ENCODE data around the gene CD70.
"Not testable (repeated sequence)": the region's sequence is repeated elsewhere in the genome, so short reads cannot be mapped to it uniquely, and the experiment has no call there.

Gene CD70, protein sequence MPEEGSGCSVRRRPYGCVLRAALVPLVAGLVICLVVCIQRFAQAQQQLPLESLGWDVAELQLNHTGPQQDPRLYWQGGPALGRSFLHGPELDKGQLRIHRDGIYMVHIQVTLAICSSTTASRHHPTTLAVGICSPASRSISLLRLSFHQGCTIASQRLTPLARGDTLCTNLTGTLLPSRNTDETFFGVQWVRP
- long read RNA-seq, donor 1: 0 reads
- long read RNA-seq, donor 2: 0 reads
- long read RNA-seq, donor 3: 0 reads
- long read RNA-seq, donor 4: 0 reads
- long read RNA-seq, donor 5: 0 reads
- long read RNA-seq, donor 6: 0 reads
- long read RNA-seq, donor 7: 0 reads
- long read RNA-seq, donor 8: 0 reads

DNA sequence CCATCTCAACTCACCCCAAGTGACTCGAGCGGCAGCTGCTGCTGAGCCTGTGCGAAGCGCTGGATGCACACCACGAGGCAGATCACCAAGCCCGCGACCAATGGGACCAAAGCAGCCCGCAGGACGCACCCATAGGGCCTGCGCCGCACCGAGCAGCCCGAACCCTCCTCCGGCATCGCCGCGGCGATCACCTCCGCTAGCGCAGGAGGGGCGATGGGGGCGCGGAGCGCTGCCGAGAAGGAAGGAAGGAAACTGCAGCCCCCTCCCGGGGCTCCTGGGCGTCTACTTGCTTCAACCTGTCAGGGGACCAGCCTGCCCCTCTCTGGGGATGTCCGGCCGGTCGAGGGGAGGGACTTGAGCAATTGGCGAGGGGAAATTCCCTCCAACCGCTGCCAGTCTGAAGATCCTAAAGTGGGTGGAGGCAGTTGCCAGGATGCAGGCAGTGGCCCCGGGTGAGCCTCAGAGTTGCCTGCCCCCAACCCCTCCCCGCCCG is at the start of gene CD70:
TSS of gene CD70 (minus strand) at position 324 of the 493 bp plus-strand sequence. CDS start at position 176, 148 bp downstream.
- peak; percentile 26 for DNase-seq

DNA sequence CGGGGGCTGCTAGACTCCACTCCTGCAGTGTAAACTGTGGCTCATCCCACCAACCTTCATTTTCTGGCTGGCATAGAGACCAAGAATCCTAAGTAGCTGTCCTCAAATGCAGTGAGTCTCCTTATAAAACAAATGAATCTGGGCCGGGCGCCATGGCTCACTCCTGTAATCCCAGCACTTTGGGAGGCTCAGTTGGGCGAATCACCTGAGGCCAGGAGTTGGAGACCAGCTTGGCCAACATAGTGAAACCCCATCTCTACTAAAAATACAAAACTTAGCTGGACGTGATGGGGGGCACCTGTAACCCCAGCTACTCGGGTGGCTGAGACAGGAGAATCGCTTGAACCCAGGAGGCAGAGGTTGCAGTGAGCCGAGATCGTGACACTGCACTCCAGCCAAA is 49.4 kb upstream of the CD70 start:
- not testable (repeated sequence) for DNase-seq

DNA sequence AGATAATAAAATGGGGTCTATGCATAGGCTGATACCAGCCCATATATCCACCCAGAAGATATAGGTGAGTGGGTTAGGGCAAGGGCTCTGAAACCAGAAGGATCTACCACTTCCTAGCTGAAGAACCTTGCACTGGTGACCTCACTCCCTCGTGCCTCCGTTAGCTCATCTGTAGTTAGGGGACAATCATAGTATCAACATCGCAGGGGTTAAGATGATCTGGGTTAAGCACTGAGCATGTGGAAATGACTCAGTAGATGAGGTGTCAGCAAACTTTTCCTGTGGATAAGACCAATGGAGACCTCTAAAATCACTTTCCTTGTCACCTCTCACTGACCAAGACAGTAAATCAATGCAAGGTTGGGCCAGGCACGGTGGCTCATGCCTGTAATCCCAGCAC is 48.5 kb upstream of the CD70 start:
- no peak for DNase-seq

DNA sequence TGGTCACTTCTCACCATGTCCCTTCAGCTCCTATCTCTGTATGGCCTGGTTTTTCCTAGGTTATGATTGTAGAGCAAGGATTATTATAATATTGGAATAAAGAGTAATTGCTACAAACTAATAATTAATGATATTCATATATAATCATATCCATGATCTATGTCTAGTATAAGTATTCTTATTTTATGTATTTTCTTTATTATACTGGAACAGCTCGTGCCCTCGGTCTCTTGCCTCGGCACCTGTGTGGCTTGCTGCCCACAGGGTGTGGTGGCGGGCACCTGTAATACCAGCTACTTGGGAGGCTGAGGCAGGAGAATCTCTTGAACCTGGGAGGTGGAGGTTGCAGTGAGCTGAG is 42.5 kb upstream of the CD70 start:
- DNase-seq: not testable (repeated sequence)

DNA sequence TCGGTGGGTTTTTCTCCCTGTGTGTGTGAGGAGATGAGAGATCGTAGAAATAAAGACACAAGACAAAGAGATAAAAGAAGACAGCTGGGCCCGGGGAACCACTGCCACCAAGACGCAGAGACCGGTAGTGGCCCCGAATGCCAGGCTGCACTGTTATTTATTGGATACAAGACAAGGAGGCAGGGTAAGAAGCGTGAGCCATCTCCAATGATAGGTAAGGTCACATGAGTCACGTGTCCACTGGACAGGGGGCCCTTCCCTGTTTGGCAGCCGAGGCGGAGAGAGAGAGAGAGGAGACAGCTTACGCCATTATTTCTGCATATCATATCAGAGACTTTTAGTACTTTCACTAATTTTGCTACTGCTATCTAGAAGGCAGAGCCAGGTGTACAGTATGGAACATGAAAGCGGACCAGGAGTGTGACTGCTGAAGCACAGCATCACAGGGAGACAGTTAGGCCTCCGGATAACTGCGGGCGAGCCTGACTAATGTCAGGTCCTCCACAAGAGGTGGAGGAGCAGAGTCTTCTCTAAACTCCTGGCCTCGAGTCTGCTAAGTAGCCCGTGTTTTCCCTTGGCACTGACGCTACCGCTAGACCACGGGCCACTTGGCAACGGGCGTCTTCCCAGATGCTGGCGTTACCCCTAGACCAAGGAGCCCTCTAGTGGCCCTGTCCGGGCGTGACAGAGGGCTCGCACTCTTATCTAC is 42.0 kb upstream of the CD70 start:
- peak; percentile 40 for DNase-seq

DNA sequence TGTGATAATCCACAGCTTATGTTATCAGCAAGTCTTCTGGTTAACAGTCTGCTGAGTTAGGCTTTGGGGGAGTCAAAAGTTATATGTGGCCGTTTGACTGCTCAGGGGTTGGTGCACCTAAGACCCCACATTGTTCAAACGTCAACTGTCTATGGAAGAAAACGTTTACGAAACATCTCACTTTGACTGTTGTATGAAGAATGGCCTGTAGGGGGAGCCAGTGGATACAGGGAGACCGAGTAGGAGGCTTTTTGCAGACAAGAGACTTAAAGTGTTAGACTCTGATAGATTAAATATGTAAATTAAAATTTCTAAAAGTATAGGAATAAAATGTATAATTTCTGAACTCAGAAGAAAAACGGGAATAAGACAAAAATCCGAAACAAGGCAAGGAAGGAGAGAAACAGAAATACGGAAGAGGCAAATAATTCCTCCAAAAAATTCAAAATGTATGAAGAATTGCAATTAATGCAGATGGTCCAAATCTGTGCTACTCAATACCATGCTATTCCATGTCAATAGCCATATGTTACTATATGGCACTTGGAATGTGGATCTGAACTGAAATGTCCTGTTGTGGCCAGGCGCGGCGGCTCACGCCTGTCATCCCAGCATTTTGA is 41.2 kb upstream of the CD70 start:
- peak; percentile 17 for DNase-seq

DNA sequence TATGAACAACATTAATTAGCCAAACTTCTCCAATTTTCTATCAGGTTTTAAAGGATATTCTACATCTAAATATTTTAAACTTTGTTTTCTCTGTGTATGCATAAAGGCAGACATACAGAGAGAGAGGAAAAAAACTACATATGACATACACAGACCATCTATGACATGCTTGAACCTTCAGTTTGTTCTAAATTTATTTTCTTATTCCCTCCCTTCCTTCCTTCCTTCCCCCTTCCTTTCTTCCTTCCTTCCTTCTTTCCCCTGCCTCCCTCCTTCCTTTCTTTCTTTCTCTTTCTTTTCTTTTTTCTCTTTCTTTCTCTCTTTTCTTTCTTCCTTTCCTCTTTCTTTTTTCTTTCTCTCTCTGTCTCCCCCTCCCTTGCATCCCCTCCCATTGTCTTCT is 35.8 kb upstream of the CD70 start:
- no peak for DNase-seq

DNA sequence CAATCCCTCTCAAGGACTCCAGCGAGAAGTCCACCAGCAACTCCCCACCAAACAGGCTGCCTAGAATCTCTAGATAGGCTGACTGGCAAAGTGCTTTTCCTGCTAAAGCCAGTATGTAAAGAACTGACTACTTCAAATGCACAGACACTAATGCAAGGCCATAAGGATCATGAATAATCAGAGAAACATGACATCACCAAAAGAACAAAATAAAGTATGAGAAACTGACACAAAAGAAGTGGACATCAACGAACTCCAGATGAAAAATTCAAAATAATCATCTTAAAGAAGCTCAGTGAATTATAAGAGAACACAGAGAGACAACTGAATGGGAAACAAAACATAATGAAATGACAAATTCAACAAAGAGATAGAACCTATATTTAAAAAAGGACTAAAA is 26.4 kb upstream of the CD70 start:
- DNase-seq: no peak

DNA sequence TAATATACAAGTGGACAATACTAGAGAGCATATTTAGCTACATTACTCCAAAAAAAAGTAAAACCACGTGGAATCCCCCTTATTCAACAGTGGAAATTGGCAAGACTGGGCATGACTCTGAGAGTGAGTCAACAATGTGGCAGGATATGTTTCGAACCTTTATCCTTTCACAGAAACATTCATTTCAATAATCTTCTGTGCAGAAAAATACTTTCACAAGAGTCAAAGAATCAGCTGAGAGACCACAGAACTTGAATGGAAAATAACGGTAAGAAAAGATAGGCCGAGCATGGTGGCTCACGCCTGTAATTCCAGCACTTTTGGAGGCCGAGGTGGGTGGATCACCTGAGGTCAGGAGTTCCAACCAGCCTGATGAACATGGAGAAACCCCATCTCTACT is 25.1 kb upstream of the CD70 start:
- no peak for DNase-seq

DNA sequence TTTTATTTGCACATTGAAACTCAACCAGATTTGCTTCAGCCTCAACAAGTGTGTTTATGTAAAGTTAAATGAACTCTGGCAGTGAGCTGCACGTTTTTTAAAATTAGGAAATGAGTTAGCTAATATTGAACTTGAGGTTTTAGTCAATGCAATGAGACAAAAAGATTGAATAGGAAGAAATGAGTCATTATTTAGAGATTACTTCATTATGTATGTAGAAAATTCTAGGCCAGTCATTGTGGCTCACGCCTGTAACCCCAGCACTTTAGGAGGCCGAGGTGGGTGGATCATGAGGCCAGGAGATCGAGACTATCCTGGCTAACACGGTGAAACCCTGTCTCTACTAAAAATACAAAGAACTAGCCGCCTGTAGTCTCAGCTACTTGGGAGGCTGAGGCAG is 22.8 kb upstream of the CD70 start:
- no peak for DNase-seq

DNA sequence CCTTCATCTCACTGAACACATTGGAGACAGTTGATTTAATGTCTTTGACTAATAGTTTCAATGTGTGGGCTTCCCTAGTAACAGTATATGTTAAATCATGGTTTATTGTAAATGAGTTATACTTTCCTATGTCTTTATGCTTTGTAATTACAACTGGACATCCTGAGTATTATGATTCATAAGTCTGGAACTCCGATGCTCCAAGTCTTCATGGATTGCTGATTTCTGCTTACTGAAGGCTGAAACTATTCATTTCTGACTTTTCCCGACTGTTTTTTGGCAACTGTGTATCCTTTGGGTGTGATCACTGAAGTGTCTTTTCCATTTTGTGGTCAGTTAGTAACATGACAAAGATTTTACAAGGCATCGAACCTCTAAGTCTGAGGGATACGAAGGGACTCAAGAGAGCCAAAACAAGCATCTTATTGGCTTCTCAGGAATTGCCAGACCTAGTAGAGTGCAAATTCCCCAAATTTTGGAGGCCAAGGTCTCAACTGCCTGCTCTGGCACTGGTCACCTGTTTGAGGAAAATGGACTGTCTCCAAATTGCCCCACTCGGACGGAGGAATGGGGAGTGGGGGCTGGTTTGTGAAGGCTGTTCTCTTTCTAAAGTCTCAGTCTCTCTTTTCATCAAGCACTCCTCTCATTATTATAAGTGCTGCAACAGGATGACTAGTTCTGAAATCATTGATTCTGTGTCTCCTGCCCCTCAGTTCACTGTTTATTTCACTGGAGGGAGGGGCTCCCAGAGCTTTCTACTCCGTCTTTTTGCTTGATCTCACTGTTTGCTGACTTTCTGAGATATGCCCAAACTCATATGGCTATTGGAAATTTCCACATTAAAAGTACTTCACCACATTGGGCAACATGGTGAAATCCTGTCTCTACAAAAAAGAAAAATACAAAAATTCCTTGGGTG is 20.2 kb upstream of the CD70 start:
- no peak for DNase-seq

DNA sequence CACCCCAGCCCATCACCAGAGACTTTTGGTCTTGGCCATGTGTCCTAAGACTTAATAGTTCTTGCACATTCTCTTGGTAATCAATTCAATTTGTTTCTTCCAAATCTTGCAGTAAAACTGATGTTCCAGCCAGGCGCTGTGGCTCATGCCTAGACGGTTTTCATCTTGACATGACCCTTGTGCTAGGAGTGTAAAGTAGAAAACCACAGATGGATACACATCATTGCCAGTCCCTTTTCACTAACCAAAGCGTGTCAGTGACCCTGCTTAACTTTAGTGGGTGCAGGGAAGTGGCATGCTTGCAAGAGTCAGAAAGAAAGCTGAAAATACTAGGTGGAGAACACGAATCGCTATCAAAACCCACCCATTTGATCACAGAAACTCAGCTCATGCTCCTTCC is 18.0 kb upstream of the CD70 start:
- no peak for DNase-seq

DNA sequence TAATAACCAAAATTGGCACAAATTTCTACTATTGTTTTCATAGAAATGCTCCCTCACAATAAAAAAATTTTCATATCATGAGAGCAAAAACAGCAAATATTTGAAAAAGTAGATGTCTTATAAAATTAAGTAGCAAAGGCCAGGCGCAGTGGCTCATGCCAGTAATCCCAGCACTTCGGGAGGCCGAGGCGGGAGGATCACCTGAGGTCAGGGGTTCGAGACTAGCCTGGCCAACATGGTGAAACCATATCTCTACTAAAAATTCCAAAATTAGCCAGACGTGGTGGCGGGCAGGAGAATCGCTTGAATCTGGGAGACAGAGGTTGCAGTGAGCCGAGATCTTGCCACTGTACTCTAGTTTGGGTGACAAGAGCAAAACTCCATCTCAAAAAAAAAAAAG is 17.2 kb upstream of the CD70 start:
- DNase-seq: not testable (repeated sequence)

DNA sequence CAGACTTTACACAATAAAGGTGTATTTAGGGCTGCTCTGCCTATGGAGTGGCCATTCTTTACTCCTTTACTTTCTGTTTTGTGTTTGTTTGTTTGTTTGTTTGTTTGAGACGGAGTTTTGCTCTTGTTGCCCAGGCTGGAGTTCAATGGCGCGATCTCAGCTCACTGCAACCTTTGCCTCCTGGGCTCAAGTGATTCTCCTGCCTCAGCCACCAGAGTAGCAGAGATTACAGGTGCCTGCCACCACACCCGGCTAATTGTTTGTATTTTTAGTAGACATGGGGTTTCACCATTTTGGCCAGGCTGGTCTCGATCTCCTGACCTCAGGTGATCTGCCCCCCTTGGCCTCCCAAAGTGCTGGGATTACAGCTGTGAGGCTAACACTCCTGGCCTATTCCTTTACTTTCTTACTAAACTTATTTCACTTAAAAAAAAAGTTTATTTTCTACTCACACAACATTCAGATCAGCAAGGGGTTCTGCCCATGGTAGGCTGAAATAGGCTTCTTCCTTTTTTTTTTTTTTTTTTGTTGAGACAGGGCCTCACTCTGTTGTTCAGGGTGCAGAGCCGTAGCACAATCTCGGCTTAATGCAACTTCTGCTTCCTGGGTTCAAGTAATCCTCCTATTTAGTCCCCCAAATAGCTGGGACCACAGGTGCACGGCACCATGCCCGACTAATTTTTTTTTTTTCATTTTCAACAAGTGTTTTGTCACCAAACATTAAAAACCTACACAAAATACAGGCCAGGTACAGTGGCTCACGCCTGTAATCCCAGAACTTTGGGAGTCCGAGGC is 15.5 kb upstream of the CD70 start:
- DNase-seq: not testable (repeated sequence)

DNA sequence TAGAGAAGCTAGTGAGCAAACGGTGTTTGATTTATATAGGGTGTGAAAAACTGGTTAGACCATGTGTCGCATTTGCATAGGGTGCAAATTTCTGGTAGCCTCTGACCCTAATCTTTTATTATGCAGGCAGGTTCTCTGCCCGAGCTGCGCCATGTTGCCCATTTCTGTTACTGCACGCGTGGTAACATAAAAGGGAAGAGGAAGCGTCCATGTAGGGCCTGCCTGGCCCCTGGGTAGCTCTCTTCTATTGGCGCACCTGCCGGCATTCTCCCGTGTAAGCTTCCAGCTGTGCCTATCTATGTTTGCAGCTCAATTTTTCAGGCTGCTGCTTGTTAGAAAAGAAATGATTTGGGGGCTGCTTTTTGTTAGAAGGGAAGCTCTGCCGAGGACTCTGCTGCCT is 14.0 kb upstream of the CD70 start:
- DNase-seq: no peak

DNA sequence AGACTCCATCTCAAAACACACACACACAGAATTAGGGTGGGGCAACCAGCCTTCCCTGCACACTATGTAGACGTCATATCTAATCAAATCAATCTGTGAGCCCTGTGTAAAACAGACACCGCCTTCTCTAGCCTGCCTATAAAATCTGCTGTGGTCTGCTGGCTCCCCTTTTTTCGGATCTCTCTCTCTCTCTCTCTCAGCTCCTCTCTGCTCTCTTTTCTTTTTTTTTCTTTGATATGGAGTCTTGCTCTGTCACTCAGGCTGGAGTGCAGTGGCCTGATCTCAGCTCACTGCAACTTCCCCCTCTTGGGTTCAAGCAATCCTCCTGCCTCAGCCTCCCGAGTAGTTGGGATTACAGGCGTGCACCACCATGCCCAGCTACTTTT is 11.8 kb upstream of the CD70 start:
- DNase-seq: no peak

DNA sequence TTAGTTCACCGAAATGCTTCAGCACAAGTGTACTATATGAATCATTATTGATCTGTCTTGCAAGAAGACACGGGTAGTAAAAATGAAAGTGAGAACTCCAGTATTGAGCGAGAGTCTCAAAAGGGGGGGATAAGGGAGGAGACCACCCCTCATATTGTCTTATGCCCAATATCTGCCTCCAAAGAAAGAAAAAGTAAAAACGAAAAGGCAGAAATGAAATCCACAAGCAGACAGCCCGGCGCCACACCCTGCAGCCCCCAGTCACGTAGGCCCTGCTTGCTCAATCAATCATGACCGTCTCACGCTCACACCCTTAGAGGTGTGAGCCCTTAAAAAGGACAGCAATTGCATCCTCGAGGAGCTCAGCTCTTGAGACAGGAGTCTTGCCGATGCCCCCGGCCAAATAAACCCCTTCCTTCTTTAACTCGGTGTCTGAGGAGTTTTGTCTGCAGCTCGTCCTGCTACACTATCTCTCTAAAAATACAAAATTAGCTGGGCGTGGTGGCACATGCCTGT is 10.6 kb upstream of the CD70 start:
- not testable (repeated sequence) for DNase-seq

DNA sequence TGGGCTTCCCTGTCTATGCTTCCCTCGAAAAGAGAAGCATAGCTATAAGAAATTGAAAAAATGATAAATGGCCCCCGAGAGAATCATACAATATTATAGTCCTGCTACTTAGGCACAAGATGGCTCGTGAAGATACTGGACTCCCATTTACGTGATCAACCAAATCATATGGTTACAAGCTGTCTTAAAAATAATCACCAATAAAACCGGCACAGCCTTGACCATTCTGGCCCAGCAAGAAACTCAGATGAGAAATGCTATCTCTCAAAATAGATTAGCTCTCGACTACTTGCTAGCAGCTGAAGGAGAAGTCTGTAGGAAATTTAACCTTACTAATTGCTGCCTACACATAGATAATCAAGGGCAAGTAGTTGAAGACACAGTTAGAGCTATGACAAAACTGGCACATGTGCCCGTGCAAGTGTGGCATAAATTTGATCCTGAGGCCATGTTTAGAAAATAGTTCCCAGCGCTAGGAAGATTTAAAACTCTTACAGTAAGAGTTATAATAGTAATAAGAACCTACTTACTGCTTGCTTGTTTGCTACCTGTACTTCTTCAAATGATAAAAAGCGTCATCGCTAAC is 10.1 kb upstream of the CD70 start:
- DNase-seq: not testable (repeated sequence)

DNA sequence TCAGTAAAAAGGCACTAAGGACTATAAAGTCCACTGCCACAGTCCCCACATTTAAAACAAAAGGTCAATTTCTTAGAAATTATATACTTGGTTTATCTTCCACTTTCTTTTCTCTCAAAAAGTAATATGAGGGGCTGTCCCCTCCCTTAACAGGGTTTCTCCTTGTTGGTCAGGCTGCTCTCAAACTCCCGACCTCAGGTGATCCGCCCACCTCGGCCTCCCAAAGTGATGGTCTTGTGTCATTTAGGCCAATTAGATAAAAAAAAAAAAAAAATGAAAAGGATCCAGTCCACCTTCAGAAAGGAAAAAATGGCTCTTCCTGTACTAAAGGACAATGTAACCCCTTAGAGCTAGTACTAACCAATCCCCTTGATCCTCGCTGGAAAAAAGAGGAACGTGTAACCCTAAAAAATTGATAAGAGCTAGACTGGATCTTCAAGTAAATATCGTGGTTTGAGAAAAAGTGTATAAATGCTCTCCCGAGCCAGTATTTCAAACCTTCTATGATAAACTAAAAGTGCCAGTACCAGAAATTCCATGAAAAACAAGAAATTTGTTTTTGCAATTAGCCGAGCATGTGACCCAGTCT is 9.0 kb upstream of the CD70 start:
- no peak for DNase-seq

DNA sequence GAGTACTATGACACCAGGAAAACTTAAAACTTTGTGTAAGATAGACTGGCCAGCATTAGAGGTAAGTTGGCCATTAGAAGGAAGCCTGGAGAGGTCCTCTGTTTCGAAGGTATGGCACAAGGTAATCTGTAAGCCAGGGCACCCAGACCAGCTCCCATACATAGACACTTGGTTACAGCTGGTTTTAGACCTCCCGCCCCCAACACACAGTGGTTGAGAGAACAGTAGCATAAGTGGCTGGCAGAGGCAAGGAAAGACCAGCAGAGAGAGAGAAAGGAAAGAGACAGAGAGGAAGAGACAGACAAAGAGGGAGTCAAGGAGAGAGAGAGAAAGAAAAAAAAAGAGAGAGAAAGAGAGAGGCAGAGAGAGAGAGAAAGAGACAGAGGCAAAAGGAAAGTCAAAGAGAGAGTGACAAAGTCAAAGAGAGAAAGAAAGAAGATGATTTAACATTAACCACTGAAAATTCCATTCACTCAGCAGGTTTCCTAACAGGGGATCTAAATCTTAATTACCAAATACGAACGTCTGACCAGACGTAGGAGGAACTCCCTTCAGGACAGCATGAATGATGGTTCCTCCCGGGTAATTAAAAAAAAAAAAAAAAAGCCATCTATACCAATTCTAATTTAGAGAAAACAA is 7.4 kb upstream of the CD70 start:
- not testable (repeated sequence) for DNase-seq
